PFSK-1 (cell line): Measurements from ENCODE around the gene LMTK3.

Experiments used
- POLR2AphosphoS5 ChIP-seq: IDR thresholded peaks from 2 replicates; pipeline ENCODE4 v1.6.1; 2012; ENCODE audit warnings: low read depth, mild to moderate bottlenecking, control low read depth, low read length, moderate library complexity
- SIN3A ChIP-seq: IDR thresholded peaks from 2 replicates; pipeline ENCODE4 v1.6.1; 2012; ENCODE audit warnings: mild to moderate bottlenecking, low read length, moderate library complexity, borderline replicate concordance; ENCODE audit not compliant: insufficient read depth
- TAF1 ChIP-seq: IDR thresholded peaks from 2 replicates; pipeline ENCODE4 v1.6.1; 2012; ENCODE audit warnings: low read length, control low read depth, borderline replicate concordance; ENCODE audit not compliant: insufficient read depth
- TF ChIP-seq, protein P1 (sequence below), 2 experiments: IDR thresholded peaks; 2 replicates each; pipeline versions ENCODE4 v1.6.1 to v1.8.0; 2011 to 2012; ENCODE audit warnings: low read depth in 2 of 2, low read length in 2 of 2, control low read depth in 1 of 2, inconsistent platforms in 1 of 2, mild to moderate bottlenecking in 1 of 2, moderate library complexity in 1 of 2; ENCODE audit not compliant: insufficient read depth in 1 of 2

DNA sequence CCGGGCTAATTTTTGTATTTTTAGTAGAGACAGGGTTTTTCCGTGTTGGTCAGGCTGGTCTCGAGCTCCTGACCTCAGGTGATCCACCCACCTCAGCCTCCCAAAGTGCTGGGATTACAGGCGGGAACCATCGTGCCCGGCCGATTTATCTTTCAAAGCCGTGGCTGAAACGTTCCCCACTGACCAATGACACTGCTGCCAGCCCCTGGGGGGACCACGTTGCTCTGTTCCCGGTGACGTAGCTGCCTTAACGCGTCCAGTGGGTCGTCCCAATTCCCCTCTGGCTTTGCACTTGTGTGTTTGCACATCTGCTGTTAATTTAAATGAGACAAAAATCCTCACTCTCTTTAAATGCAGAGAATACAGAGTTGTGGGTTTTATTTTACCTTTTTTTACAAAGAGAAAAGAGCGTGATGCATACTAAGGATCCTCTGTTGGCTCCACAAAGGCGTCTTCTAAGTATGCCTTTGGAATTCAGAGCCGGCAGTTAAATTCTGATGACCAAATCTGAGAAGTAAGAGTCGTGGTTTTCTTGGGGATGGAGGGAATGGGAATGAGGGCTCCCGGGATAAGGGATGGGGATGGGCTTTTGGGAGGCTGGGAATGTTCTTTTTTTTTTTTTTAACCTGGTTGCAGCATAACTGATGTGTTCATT lies 18.6 kb upstream of the LMTK3 start:
- TF ChIP-seq POLR2AphosphoS5 (no peak), SIN3A (no peak), TAF1 (no peak)
- TF ChIP-seq, protein P1, sequence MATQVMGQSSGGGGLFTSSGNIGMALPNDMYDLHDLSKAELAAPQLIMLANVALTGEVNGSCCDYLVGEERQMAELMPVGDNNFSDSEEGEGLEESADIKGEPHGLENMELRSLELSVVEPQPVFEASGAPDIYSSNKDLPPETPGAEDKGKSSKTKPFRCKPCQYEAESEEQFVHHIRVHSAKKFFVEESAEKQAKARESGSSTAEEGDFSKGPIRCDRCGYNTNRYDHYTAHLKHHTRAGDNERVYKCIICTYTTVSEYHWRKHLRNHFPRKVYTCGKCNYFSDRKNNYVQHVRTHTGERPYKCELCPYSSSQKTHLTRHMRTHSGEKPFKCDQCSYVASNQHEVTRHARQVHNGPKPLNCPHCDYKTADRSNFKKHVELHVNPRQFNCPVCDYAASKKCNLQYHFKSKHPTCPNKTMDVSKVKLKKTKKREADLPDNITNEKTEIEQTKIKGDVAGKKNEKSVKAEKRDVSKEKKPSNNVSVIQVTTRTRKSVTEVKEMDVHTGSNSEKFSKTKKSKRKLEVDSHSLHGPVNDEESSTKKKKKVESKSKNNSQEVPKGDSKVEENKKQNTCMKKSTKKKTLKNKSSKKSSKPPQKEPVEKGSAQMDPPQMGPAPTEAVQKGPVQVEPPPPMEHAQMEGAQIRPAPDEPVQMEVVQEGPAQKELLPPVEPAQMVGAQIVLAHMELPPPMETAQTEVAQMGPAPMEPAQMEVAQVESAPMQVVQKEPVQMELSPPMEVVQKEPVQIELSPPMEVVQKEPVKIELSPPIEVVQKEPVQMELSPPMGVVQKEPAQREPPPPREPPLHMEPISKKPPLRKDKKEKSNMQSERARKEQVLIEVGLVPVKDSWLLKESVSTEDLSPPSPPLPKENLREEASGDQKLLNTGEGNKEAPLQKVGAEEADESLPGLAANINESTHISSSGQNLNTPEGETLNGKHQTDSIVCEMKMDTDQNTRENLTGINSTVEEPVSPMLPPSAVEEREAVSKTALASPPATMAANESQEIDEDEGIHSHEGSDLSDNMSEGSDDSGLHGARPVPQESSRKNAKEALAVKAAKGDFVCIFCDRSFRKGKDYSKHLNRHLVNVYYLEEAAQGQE (IDR thresholded peaks at IDR 0.05; ENCODE audit: insufficient read depth in 1 of 2, low read depth in 2 of 2, low read length in 2 of 2) = no peak
